Upper lobe of left lung (tissue), 6 donors: ENCODE results near the gene SLC23A2. TPM values are rescaled to one million over a fixed set of nuclear protein-coding genes. Genes with fewer than 3 reads are reported as not detected.
"Not testable (repeated sequence)": the region's sequence is repeated elsewhere in the genome, so short reads cannot be mapped to it uniquely, and the experiment has no call there.

ENCODE experiments used
- ATAC-seq, 2 donors: fragments of 200-7000 bp; cut with Tn5 transposase; one replicate each; pipeline ENCODE4 v1.9.1; 2022; ENCODE audit warnings: mild to moderate bottlenecking in 2 of 2, moderate library complexity in 2 of 2; ENCODE audit not compliant: low FRiP score in 2 of 2
- DNase-seq, 2 donors: peaks; one replicate each; pipeline ENCODE4 v3.0.0-alpha.2; 2019 to 2020
- H3K27ac ChIP-seq, 4 donors: fragments of 200-600 bp; sonication (generic); one replicate each; pipeline ENCODE4 v1.5.1; 2016 to 2019
- H3K27me3 ChIP-seq, 4 donors: fragments of 200-600 bp; sonication (generic); one replicate each; pipeline ENCODE4 v1.5.1; 2017 to 2019
- H3K36me3 ChIP-seq, 4 donors: fragments of 200-600 bp; sonication (generic); one replicate each; pipeline ENCODE4 v1.5.1; 2016 to 2019
- H3K4me1 ChIP-seq, 4 donors: fragments of 200-600 bp; sonication (generic); one replicate each; pipeline ENCODE4 v1.5.1; 2018 to 2019
- H3K4me3 ChIP-seq, 4 donors: fragments of 200-600 bp; sonication (generic); one replicate each; pipeline ENCODE4 v1.5.1; 2017 to 2019; ENCODE audit warnings: mild to moderate bottlenecking in 2 of 4, moderate library complexity in 1 of 4
- H3K9me3 ChIP-seq, 4 donors: fragments of 200-600 bp; sonication (generic); one replicate each; pipeline ENCODE4 v1.5.1; 2018 to 2019
- CTCF ChIP-seq, 6 experiments: fragments of 450-650 bp in 4 of 6; fragments of 200-600 bp in 2 of 6; sonication (generic) in 2 of 6; IDR thresholded peaks; one replicate each; pipeline ENCODE4 v1.5.1; 2016 to 2019; ENCODE audit warnings: antibody characterized with exemption in 6 of 6
- EP300 ChIP-seq, 4 donors: sonication (generic); formaldehyde crosslinking; IDR thresholded peaks; one replicate each; pipeline ENCODE4 v1.5.1; 2017; ENCODE audit warnings: antibody characterized with exemption in 4 of 4, control low read depth in 2 of 4
- POLR2A ChIP-seq, 4 donors: fragments of 450-650 bp; IDR thresholded peaks; one replicate each; pipeline ENCODE4 v1.5.1; 2016 to 2017; ENCODE audit warnings: antibody characterized with exemption in 4 of 4, mild to moderate bottlenecking in 2 of 4
- POLR2AphosphoS5 ChIP-seq, 2 donors: sonication (generic); formaldehyde crosslinking; IDR thresholded peaks; one replicate each; pipeline ENCODE4 v1.5.1; 2017; ENCODE audit warnings: antibody characterized with exemption in 2 of 2
- WGBS, 2 donors: methylation state at CpG; one replicate each; pipeline ENCODE4 v1.1.5; 2017 to 2018; 5-methylcytosine and 5-hydroxymethylcytosine counted together
- total RNA-seq, 6 donors: library from RNA; depleted of rRNA in 4 of 6; stranded (reverse); fragments of >200 nt in 4 of 6; gene quantifications; one replicate each; pipeline versions ENCODE4 v1.1.0 to v1.2.1, GENCODE V29; 2016 to 2021
- donor health status: DM: no; HTN: no; CAD: no; lungs with moderate emphysema.
- donor health status: DM: no; HTN: yes; CAD: no; lungs with severe emphysema.

SLC23A2 gene
- total RNA-seq, 6 donors from 2014 or later, result 13.1 to 26.2 (median 19.2) TPM

DNA sequence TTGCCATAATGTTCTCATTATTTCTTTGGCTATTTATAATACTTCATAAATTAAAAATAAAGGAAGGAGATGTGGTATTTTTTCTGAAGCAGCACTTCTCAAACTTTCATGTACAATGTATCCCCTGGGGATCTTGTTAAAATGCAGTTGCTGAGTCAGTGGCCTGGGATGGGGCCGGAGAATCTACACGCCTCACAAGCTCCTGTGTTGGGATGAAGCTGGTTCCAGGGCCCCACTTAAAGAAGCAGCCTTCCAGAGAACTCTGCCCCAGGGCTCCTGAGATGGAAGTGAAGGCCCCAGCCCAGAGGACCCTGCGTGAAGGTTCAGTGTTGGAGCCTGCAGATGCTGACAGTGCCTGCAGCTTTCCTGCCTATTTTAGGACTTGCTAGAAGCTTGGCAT is 40.1 kb upstream of the SLC23A2 start:
- Histone ChIP-seq H3K36me3 (no peaks in the 10 kb centered on the region), H3K27ac (no peak overlapping the region), H3K27me3 (no peaks in the 10 kb centered on the region), H3K9me3 (no peaks in the 10 kb centered on the region), H3K4me1 (peaks cover 0 to 1% (median 0%) of the 10 kb centered on the region in 4 donors), H3K4me3 (no peak overlapping the region)
- WGBS, 2 donors, result 80 to 86% methylated on average over 3 of the region's 3 CpGs
- ATAC-seq (no peak), DNase-seq (no peak)
- TF ChIP-seq EP300 (IDR thresholded peaks at IDR 0.05) (no peak), POLR2A (IDR thresholded peaks at IDR 0.05) (no peak), POLR2AphosphoS5 (IDR thresholded peaks at IDR 0.05) (no peak), CTCF (IDR thresholded peaks at IDR 0.05) (no peak)

GRCh38 chr20:5040345-5040744 is 39.0 kb upstream of the SLC23A2 start:
- TF ChIP-seq POLR2A (IDR thresholded peaks at IDR 0.05) (no peak), POLR2AphosphoS5 (IDR thresholded peaks at IDR 0.05) (no peak), EP300 (IDR thresholded peaks at IDR 0.05) (no peak), CTCF (IDR thresholded peaks at IDR 0.05) (no peak)
- 85 to 89% methylated on average over 4 of the region's 4 CpGs for WGBS, 2 donors

GRCh38 chr20:5039889-5040288 is 38.6 kb upstream of the SLC23A2 start:
- H3K27ac ChIP-seq, result no peak overlapping the region
- no peaks in the 10 kb centered on the region for H3K36me3 ChIP-seq
- no peak for ATAC-seq
- DNase-seq, result no peak
- H3K27me3 ChIP-seq, result no peaks in the 10 kb centered on the region
- 90 to 94% methylated on average over 1 of the region's 1 CpG for WGBS, 2 donors
- no peaks in the 10 kb centered on the region for H3K9me3 ChIP-seq
- H3K4me3 ChIP-seq, result no peak overlapping the region
- H3K4me1 ChIP-seq, result no peaks in the 10 kb centered on the region
- TF ChIP-seq POLR2A (IDR thresholded peaks at IDR 0.05) (no peak), EP300 (IDR thresholded peaks at IDR 0.05) (no peak), CTCF (IDR thresholded peaks at IDR 0.05) (no peak), POLR2AphosphoS5 (IDR thresholded peaks at IDR 0.05) (no peak)

More at GRCh38 chr20:5040345-5040744, 39.0 kb upstream of the SLC23A2 start:
- no peaks in the 10 kb centered on the region for H3K27me3 ChIP-seq
- no peaks in the 10 kb centered on the region for H3K9me3 ChIP-seq
- H3K36me3 ChIP-seq, result no peaks in the 10 kb centered on the region
- DNase-seq (no peak), ATAC-seq (no peak)
- H3K4me1 ChIP-seq, result no peaks in the 10 kb centered on the region
- H3K4me3 ChIP-seq, result no peak overlapping the region
- no peak overlapping the region for H3K27ac ChIP-seq

- no peaks in the 10 kb centered on the region for H3K27me3 ChIP-seq
- H3K4me1 ChIP-seq, result no peaks in the 10 kb centered on the region
- no peaks in the 10 kb centered on the region for H3K36me3 ChIP-seq
- WGBS, 2 donors, result 63 to 67% methylated on average over 8 of the region's 8 CpGs
- no peak for DNase-seq
- TF ChIP-seq POLR2AphosphoS5 (IDR thresholded peaks at IDR 0.05) (no peak), CTCF (IDR thresholded peaks at IDR 0.05) (no peak), POLR2A (IDR thresholded peaks at IDR 0.05) (no peak), EP300 (IDR thresholded peaks at IDR 0.05) (no peak)
- no peak overlapping the region for H3K27ac ChIP-seq
- ATAC-seq, result no peak
- H3K9me3 ChIP-seq, result no peaks in the 10 kb centered on the region
- H3K4me3 ChIP-seq, result no peak overlapping the region
These were observed 37.9 kb upstream of the SLC23A2 start for GRCh38 chr20:5039255-5039657.

GRCh38 chr20:5036828-5037227 is 35.5 kb upstream of the SLC23A2 start:
- Histone ChIP-seq H3K36me3 (no peaks in the 10 kb centered on the region), H3K4me3 (no peak overlapping the region), H3K27ac (no peak overlapping the region), H3K4me1 (no peaks in the 10 kb centered on the region), H3K27me3 (no peaks in the 10 kb centered on the region), H3K9me3 (no peaks in the 10 kb centered on the region)
- WGBS, 2 donors, result 57 to 74% methylated on average over 2 of the region's 2 CpGs
- ATAC-seq (no peak), DNase-seq (no peak)
- no peak for TF ChIP-seq EP300 (IDR thresholded peaks at IDR 0.05)
- TF ChIP-seq POLR2AphosphoS5 (IDR thresholded peaks at IDR 0.05), result no peak
- TF ChIP-seq CTCF (IDR thresholded peaks at IDR 0.05), result no peak
- TF ChIP-seq POLR2A (IDR thresholded peaks at IDR 0.05), result no peak

DNA sequence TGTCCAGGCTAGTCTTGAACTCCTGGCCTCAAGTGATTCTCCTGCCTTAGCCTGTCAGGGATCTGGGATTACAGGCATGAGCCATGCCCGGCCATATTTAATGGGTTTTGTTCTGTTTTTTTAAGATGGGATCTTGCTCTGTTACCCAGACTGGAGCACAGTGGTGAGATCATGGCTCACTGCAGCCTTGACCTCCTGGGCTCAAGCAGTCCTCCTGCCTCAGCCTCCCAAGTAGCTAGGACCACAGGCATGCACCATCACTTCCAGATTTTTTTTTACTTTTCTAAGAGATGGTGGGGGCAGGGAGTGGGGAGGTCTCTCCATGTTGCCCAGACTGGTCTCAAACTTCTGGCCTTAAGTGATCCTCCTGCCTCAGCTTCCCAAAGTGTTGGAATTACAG is 34.2 kb upstream of the SLC23A2 start:
- not testable (repeated sequence) for H3K4me3 ChIP-seq, H3K9me3 ChIP-seq, H3K36me3 ChIP-seq, H3K27ac ChIP-seq, ATAC-seq, H3K27me3 ChIP-seq, H3K4me1 ChIP-seq, DNase-seq
- 86 to 100% methylated on average over 1 of the region's 1 CpG for WGBS, 2 donors
